Measurements from ENCODE around the gene SF1. TPM values are rescaled to one million over a fixed set of nuclear protein-coding genes. Genes with fewer than 3 reads are reported as not detected.

Gene SF1
- total RNA-seq, 4 donors from 2014 or later: 199 to 285 (median 234) TPM

DNA sequence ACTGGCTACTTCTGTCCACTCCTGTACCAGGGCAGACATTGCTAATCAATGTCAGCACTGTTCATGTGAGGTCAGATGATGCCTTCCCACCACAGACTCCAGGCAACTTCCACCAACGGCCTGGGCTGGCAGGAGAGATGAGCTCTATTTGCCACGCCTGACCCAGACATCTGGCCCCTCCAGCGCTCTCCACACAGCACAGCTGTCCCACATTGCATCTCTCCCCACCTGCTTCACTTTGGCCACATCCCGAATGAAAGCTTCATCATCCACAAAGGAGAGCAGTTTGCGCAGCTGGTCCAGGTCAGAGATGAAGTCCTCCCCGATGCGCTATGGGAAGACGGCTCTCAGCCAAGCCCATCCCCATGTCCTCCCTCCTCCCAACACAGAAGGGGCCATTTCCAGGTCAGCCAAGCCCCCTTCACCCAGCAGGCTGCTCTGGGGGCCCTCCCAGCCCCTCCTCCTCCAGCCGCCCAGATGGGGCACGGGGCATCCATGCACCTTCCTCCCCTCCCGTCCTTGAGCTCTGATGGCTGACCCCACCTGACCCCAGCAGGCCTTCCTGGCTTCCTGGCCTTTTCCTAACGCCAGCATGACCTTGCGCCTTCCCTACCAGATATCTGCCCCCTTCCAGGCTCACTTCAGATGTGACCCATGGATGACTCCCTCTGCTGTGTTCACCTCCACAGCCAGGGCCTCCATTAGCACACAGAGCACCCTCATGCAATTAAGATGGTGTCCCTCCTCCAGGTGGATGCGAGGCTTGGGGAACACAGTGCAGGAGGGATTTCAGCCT is 26.0 kb downstream of the SF1 start:
- intact Hi-C loops (cut with DNase I): no loop called here
- WGBS: 84% methylated on average over 11 of the region's 14 CpGs
- peaks cover 11 to 48% (median 45%) of the 10 kb centered on the region in 4 donors for H3K36me3 ChIP-seq
- peaks cover 0 to 16% (median 8%) of the 10 kb centered on the region in 4 donors for H3K4me1 ChIP-seq
- no peak for TF ChIP-seq EP300 (IDR thresholded peaks at IDR 0.05)
- TF ChIP-seq POLR2AphosphoS5 (IDR thresholded peaks at IDR 0.05): no peak
- TF ChIP-seq POLR2A (IDR thresholded peaks at IDR 0.05; ENCODE audit: low read depth): no peak
- TF ChIP-seq CTCF (IDR thresholded peaks at IDR 0.05): no peak
- H3K4me3 ChIP-seq: no peak overlapping the region
- DNase-seq (ENCODE audit: extremely low spot score): no peak
- H3K27ac ChIP-seq (replicated peaks in 1 of 4): peak overlapping the region in 3 of 4 donors; percentile 23 to 55 (median 50)
- no peaks in the 10 kb centered on the region for H3K9me3 ChIP-seq
- H3K27me3 ChIP-seq: no peaks in the 10 kb centered on the region

GRCh38 chr11:64751580-64751979 is 26.8 kb downstream of the SF1 start:
- DNase-seq (ENCODE audit: extremely low spot score): no peak
- H3K36me3 ChIP-seq: peaks cover 11 to 48% (median 45%) of the 10 kb centered on the region in 4 donors

DNA sequence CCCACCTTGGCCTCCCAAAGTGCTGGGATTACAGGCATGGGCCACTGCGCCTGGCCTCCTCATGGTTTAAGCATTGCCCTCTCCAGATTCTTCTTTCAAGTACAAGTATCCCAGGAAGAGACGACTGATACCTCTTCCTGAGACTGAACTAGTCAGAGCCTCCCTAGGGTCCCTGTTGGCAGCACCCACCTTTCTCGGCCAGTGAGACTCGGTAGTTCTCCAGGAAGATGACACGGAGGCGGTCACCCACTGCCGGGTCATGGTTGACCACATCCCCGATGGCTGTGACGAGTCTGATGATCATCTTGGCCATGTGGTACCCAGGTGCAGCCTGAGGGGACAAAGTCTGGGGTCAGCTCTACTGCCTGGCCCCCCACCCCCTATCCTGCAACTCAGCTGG is 27.2 kb downstream of the SF1 start:
- H3K9me3 ChIP-seq: no peaks in the 10 kb centered on the region
- H3K27ac ChIP-seq (replicated peaks in 1 of 4): peak overlapping the region in 3 of 4 donors; percentile 23 to 55 (median 50)
- 90% methylated on average over 9 of the region's 9 CpGs for WGBS
- H3K27me3 ChIP-seq: no peaks in the 10 kb centered on the region
- DNase-seq (ENCODE audit: extremely low spot score): no peak
- intact Hi-C loops (cut with DNase I): no loop called here
- TF ChIP-seq POLR2AphosphoS5 (IDR thresholded peaks at IDR 0.05): no peak
- peaks cover 11 to 48% (median 45%) of the 10 kb centered on the region in 4 donors for H3K36me3 ChIP-seq
- H3K4me3 ChIP-seq: no peak overlapping the region
- peaks cover 0 to 21% (median 13%) of the 10 kb centered on the region in 4 donors for H3K4me1 ChIP-seq

More at GRCh38 chr11:64751580-64751979, 26.8 kb downstream of the SF1 start:
- H3K27ac ChIP-seq (replicated peaks in 1 of 4): peak overlapping the region in 3 of 4 donors; percentile 23 to 55 (median 50)
- H3K4me3 ChIP-seq: no peak overlapping the region
- intact Hi-C loops (cut with DNase I): no loop called here
- H3K4me1 ChIP-seq: peaks cover 0 to 16% (median 9%) of the 10 kb centered on the region in 4 donors
- 92% methylated on average over 6 of the region's 9 CpGs for WGBS
- no peaks in the 10 kb centered on the region for H3K9me3 ChIP-seq
- H3K27me3 ChIP-seq: no peaks in the 10 kb centered on the region
- TF ChIP-seq POLR2AphosphoS5 (IDR thresholded peaks at IDR 0.05) (no peak), EP300 (IDR thresholded peaks at IDR 0.05) (no peak), CTCF (IDR thresholded peaks at IDR 0.05) (no peak), POLR2A (IDR thresholded peaks at IDR 0.05; ENCODE audit: low read depth) (no peak)

- Histone ChIP-seq H3K36me3 (peaks cover 11 to 48% (median 45%) of the 10 kb centered on the region in 4 donors), H3K27me3 (no peaks in the 10 kb centered on the region), H3K9me3 (no peaks in the 10 kb centered on the region), H3K4me3 (no peak overlapping the region), H3K4me1 (peaks cover 3 to 27% (median 20%) of the 10 kb centered on the region in 4 donors), H3K27ac (replicated peaks in 1 of 4) (peak overlapping the region in 3 of 4 donors; percentile 23 to 50 (median 23))
- no peak for DNase-seq (ENCODE audit: extremely low spot score)
- intact Hi-C loops (cut with DNase I): no loop called here
- WGBS: 91% methylated on average over 13 of the region's 13 CpGs
- TF ChIP-seq EP300 (IDR thresholded peaks at IDR 0.05) (no peak), CTCF (IDR thresholded peaks at IDR 0.05) (no peak), POLR2A (IDR thresholded peaks at IDR 0.05; ENCODE audit: low read depth) (no peak), POLR2AphosphoS5 (IDR thresholded peaks at IDR 0.05) (no peak)
These were observed 27.8 kb downstream of the SF1 start for GRCh38 chr11:64750361-64751054.

All from esophagus muscularis mucosa (tissue), 4 donors.